Neutrophil (primary cell): ENCODE data around the gene ZNF483.
"Not testable (repeated sequence)": the region's sequence is repeated elsewhere in the genome, so short reads cannot be mapped to it uniquely, and the experiment has no call there.

ENCODE experiments used
- H3K27ac ChIP-seq: fragments of 200-600 bp; sonication (generic); 2 replicates; pipeline ENCODE4 v1.5.1; 2016; ENCODE audit warnings: mild to moderate bottlenecking, moderate library complexity
- H3K27me3 ChIP-seq: fragments of 200-600 bp; sonication (generic); 2 replicates; pipeline ENCODE4 v1.6.0; 2016; ENCODE audit warnings: mild to moderate bottlenecking
- H3K36me3 ChIP-seq: fragments of 200-600 bp; sonication (generic); 2 replicates; pipeline ENCODE4 v1.5.1; 2017
- H3K4me1 ChIP-seq, 2 experiments: fragments of 200-600 bp in 1 of 2; sonication (generic) in 1 of 2; 1 replicate in 1 of 2; 2 replicates in 1 of 2; pipeline versions ENCODE4 v1.5.1 to v1.6.1; 2013 to 2016; ENCODE audit warnings: low read depth in 1 of 2, low read length in 1 of 2, mild to moderate bottlenecking in 1 of 2, moderate library complexity in 1 of 2; ENCODE audit not compliant: control insufficient read depth in 1 of 2, insufficient read depth in 1 of 2
- H3K4me3 ChIP-seq, 2 experiments: fragments of 200-600 bp in 1 of 2; sonication (generic) in 1 of 2; 1 replicate in 1 of 2; 2 replicates in 1 of 2; pipeline ENCODE4 v1.5.1; 2013 to 2016; ENCODE audit warnings: low read depth in 1 of 2, low read length in 1 of 2, mild to moderate bottlenecking in 1 of 2, moderate library complexity in 1 of 2
- H3K9me3 ChIP-seq: fragments of 200-600 bp; sonication (generic); 2 replicates; pipeline ENCODE4 v1.5.1; 2016
- CTCF ChIP-seq: fragments of 200-600 bp; sonication (generic); IDR thresholded peaks from 2 replicates; pipeline ENCODE4 v1.5.1; 2016; ENCODE audit warnings: antibody characterized with exemption

ZNF483 gene

GRCh38 chr9:111559000-111559610 lies 34.1 kb downstream of the ZNF483 start:
- Histone ChIP-seq H3K4me1 (no peaks in the 10 kb centered on the region), H3K36me3 (no peaks in the 10 kb centered on the region), H3K4me3 (no peak overlapping the region), H3K27ac (no peak overlapping the region), H3K27me3 (no peaks in the 10 kb centered on the region), H3K9me3 (peaks cover 14% of the 10 kb centered on the region)
- TF ChIP-seq CTCF, result no peak

GRCh38 chr9:111561165-111561719 lies 36.3 kb downstream of the ZNF483 start:
- H3K36me3 ChIP-seq, result no peaks in the 10 kb centered on the region
- H3K4me3 ChIP-seq, result no peak overlapping the region
- no peak for TF ChIP-seq CTCF

GRCh38 chr9:111566234-111566633 lies 41.3 kb downstream of the ZNF483 start:
- TF ChIP-seq CTCF, result no peak
- no peaks in the 10 kb centered on the region for H3K36me3 ChIP-seq
- no peak overlapping the region for H3K27ac ChIP-seq
- H3K27me3 ChIP-seq, result no peaks in the 10 kb centered on the region
- no peaks in the 10 kb centered on the region for H3K4me1 ChIP-seq
- peaks cover 14% of the 10 kb centered on the region for H3K9me3 ChIP-seq
- no peak overlapping the region for H3K4me3 ChIP-seq

More at GRCh38 chr9:111561165-111561719, 36.3 kb downstream of the ZNF483 start:
- no peak overlapping the region for H3K27ac ChIP-seq
- H3K27me3 ChIP-seq, result no peaks in the 10 kb centered on the region
- H3K9me3 ChIP-seq, result peaks cover 4% of the 10 kb centered on the region
- H3K4me1 ChIP-seq, result no peaks in the 10 kb centered on the region

GRCh38 chr9:111568127-111568526 lies 43.1 kb downstream of the ZNF483 start:
- H3K27ac ChIP-seq, H3K27me3 ChIP-seq, H3K36me3 ChIP-seq, H3K4me3 ChIP-seq, H3K4me1 ChIP-seq: not testable (repeated sequence)
- H3K9me3 ChIP-seq, result peaks cover 14% of the 10 kb centered on the region

- no peak for TF ChIP-seq CTCF
- Histone ChIP-seq H3K27me3 (no peaks in the 10 kb centered on the region), H3K9me3 (peaks cover 5% of the 10 kb centered on the region), H3K27ac (no peak overlapping the region), H3K4me3 (no peak overlapping the region), H3K36me3 (peaks cover 4% of the 10 kb centered on the region), H3K4me1 (no peaks in the 10 kb centered on the region)
These were observed 48.1 kb downstream of the ZNF483 start for GRCh38 chr9:111572950-111573604.

- Histone ChIP-seq H3K27me3 (no peaks in the 10 kb centered on the region), H3K4me3 (no peak overlapping the region), H3K9me3 (no peaks in the 10 kb centered on the region), H3K36me3 (peaks cover 6% of the 10 kb centered on the region), H3K4me1 (no peaks in the 10 kb centered on the region), H3K27ac (no peak overlapping the region)
- TF ChIP-seq CTCF, result no peak
These were observed 57.9 kb downstream of the ZNF483 start for GRCh38 chr9:111582888-111583287.
